Cardiac fibroblast (primary cell): Measurements from ENCODE around the gene RPS21.

Source experiments
- DNase-seq, 2 donors: peaks; one replicate each; pipeline versions ENCODE4 v3.0.0 to v3.0.0-alpha.2; 2010; ENCODE audit warnings: low read depth in 2 of 2
- H3K4me3 ChIP-seq, 2 donors: replicated peaks in 1 of 2; 1 replicate in 1 of 2; 2 replicates in 1 of 2; pipeline ENCODE4 v1.5.1; 2011; ENCODE audit warnings: low read depth in 2 of 2, low read length in 2 of 2, mild to moderate bottlenecking in 2 of 2, moderate library complexity in 1 of 2
- TF ChIP-seq, protein P1 (sequence below): IDR thresholded peaks from one replicate; pipeline ENCODE4 v1.5.1; 2011; ENCODE audit warnings: low read depth, mild to moderate bottlenecking, low read length, inconsistent platforms

The RPS21 gene

DNA sequence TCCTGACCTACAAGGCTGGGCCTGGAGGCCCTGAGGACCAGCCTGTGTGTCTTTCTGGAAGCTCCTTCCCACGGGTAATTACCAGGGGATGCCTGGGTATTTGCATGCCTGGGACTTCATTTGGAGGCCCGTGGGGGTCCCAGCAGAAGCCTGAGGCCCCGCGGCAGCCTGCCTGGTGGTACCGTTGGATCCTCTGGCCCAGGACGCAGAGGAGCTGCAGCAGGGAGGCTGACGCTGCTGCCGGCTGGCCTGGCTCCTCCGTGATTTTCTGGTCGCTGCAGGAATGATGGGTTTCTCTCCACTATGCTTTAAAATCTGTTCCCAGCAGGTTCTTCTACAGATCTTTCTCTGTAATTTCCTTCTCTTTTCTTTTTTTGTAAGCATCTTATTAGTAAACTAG is 13.6 kb downstream of the RPS21 start:
- TF ChIP-seq, protein P1, sequence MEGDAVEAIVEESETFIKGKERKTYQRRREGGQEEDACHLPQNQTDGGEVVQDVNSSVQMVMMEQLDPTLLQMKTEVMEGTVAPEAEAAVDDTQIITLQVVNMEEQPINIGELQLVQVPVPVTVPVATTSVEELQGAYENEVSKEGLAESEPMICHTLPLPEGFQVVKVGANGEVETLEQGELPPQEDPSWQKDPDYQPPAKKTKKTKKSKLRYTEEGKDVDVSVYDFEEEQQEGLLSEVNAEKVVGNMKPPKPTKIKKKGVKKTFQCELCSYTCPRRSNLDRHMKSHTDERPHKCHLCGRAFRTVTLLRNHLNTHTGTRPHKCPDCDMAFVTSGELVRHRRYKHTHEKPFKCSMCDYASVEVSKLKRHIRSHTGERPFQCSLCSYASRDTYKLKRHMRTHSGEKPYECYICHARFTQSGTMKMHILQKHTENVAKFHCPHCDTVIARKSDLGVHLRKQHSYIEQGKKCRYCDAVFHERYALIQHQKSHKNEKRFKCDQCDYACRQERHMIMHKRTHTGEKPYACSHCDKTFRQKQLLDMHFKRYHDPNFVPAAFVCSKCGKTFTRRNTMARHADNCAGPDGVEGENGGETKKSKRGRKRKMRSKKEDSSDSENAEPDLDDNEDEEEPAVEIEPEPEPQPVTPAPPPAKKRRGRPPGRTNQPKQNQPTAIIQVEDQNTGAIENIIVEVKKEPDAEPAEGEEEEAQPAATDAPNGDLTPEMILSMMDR: no peak
- H3K4me3 ChIP-seq: no peak overlapping the region

DNA sequence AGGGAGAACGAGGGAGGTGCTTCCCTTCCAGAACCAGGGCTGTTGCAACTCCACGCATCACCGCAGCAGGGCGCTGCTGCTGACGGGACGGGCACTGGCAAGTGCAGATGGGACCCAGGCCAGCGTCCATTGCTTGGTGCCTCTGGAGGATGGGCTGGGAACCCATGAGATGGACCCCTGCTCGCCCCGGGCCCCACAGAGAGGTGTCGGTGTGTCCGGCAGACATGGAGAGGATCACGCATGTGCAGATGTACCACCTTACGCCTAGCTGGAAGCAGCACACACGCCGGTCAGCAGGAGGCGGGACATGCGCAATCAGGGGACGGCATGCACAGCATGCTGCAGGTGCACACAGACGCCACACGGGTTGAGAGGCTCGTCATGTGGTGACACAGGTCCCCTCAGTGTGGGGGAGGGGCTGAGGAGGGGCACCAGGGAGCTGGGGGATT is 14.5 kb downstream of the RPS21 start:
- no peak overlapping the region for H3K4me3 ChIP-seq
- TF ChIP-seq, protein P1: no peak
- no peak for DNase-seq

More for the DNA sequence above, 13.6 kb downstream of the RPS21 start:
- no peak for DNase-seq

DNA sequence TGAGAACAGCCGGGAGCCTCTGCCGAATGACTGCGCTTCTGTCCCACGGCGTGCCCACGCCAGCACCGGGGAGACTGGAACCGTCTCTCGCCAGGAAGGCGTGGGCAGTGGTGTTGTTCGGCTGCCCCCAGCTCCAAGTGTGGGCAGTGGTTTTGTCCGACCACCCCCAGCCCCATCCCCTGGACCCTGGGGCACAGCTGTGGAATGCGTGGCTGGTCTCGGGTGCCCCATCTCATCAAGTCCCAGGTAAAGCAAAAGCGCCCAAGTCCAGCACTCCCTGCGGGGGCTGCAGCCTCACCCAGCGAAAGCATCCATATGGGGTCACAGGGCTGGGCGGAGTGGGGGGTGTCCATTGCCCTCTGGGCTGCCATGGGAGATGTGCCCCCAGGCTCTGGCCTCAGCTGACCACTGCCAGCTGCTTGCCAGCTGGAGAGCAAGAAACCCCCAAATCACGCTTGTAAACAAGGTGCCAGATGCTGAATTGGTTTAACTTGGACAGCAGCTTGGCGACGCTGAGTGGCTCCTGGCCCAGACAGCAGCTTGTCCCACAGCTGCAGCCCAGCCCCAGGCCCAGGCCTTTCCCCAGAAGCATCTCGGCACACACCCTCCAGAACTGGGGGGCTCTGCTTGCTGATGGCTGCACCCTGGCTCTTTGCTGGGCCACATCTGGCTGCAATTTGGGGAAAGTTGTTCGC is 15.7 kb downstream of the RPS21 start:
- no peak overlapping the region for H3K4me3 ChIP-seq
- TF ChIP-seq, protein P1: no peak
- DNase-seq: no peak

DNA sequence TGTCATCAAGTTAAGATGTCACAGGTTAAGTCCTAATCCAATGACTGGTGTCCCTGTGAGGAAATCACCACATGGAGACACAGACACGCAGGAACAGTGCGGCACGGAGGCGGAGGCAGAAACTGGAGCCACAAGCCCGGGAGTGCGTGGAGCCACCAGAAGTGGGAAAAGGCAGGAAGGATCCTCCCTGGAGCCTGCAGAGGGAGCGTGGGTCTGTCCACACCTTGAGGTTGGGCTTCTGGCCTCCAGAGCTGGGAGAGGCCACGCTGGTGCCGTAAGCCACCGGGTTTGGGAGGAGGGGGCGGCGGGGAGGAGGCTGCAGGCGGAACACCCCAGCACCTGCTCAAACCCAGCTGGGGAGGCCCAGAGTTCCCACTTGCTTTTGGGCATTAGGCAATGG is 16.4 kb downstream of the RPS21 start:
- DNase-seq: no peak
- TF ChIP-seq, protein P1: no peak
- no peak overlapping the region for H3K4me3 ChIP-seq

DNA sequence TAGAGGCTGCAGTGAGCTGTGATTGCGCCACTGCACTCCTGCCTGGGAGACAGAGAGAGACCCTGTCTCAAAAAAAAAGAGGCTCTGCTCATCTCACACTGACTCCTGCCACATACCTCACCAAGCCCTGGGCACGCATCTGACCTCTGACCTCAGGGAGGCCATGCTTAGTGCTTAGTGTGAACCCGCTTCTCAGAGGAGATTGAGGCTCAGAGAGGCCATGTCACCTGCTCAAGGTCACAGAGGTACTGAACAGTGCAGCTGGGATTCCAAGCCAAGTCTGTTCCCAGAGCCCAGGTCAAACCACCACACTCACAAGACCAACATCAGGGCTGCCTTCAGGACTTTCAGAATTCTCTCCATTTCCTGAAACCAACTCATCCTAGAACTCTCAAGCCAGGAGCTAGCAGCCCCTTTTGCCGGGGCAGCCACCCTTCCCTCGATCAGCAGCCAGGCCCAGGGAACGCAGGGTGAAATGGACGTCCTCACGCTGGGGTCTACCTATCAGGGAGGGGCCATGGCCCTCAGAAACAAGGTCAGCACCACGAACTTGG is 17.3 kb downstream of the RPS21 start:
- TF ChIP-seq, protein P1: no peak
- no peak for DNase-seq
- H3K4me3 ChIP-seq: no peak overlapping the region

DNA sequence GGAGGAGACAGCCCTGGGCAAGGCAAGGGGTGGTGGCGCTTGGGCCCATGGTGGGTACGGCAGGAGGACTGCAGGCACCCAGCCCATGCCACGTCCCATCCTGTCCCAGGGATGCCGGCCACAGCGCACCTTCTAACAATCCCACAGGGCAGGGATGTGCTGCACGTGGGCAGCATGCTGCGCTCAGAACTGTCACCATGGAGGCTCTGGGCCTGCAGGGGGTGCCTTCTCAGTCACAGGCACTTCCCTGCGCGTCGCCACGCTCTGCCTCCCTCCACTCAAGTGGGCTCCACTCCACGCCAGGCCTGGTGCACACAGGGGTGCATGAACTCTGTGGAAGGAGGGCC is 17.8 kb downstream of the RPS21 start:
- no peak overlapping the region for H3K4me3 ChIP-seq
- DNase-seq: no peak
- TF ChIP-seq, protein P1: no peak
